Stimulated activated CD8-positive, alpha-beta memory T cell treated with anti-CD3 and anti-CD28 coated beads, Interleukin-4, amount 100 ng/mL, for 1 hour (primary cell): ENCODE data around the gene SLC44A5.
"Not testable (repeated sequence)": the region's sequence is repeated elsewhere in the genome, so short reads cannot be mapped to it uniquely, and the experiment has no call there.

Experiments
- DNase-seq, 2 donors: peaks; one replicate each; pipeline ENCODE4 v3.0.0-alpha.2; 2020; ENCODE audit warnings: low read depth in 2 of 2, low spot score in 1 of 2

Gene SLC44A5

DNA sequence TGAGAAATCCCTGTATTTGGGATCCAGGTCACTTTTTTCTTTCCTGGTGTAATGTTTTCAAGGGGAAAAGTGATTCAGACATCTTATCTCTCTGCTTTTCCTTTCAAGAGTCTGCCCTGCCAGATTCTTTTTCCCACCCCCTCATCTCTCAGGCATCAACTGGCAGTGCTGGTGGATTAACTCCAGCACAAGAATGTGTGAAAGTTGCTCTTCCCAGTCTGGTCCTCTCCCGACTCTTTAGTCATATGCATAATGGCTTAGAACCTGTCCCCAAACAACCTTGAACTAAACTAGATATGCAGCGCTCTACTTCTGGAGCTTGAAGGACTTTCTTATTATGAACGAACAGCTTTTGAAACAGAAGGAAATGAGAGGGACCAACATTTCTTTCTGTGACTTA lies 88.5 kb downstream of the SLC44A5 start:
- no peak for DNase-seq

DNA sequence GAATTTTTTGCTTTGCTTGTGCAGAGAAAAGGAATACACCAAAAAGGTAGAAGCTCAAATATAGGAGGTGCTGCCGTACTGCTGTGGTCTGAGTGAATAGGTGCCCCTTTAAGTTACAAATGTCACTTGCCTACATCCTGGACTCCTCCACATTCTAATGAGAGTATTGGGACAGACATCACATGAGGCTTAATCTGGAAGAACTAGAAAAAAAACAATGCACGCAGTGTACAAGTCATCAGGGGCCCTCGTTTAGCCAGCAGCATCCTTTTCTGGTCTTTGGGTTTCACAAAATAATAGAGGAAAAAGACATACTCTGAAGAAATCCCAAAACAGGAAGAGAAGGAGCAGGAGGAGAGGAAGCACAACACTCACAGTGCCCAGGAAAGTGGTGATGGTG lies 89.3 kb downstream of the SLC44A5 start:
- DNase-seq, result no peak

DNA sequence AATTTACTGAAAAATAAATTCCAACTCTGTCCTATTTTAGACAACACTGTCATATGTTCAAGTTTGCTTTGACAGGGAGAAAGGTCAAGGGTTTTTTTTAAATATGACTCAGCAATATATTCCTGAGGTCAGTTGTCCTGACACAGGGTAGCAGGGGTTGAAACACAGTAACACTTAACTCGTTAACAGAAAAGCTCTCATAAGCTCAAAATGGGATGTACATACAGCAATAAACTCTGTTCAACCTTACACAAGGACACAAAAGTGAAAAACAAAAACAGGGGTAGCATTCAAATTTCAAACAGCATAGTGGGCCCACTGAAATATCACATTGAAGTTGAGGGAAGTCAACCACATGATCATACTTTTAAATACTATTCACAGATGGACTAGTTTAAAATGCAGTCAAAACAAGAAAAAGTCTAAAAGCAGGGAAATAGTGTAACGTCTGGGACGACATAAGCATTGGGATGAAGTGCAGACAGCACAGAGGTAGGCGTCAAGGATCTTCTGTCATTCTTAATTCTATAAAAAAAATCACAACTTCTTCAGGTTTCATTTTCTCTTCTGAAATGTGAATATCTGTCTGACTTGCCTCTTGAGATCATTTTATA lies 89.9 kb downstream of the SLC44A5 start:
- DNase-seq, result no peak

DNA sequence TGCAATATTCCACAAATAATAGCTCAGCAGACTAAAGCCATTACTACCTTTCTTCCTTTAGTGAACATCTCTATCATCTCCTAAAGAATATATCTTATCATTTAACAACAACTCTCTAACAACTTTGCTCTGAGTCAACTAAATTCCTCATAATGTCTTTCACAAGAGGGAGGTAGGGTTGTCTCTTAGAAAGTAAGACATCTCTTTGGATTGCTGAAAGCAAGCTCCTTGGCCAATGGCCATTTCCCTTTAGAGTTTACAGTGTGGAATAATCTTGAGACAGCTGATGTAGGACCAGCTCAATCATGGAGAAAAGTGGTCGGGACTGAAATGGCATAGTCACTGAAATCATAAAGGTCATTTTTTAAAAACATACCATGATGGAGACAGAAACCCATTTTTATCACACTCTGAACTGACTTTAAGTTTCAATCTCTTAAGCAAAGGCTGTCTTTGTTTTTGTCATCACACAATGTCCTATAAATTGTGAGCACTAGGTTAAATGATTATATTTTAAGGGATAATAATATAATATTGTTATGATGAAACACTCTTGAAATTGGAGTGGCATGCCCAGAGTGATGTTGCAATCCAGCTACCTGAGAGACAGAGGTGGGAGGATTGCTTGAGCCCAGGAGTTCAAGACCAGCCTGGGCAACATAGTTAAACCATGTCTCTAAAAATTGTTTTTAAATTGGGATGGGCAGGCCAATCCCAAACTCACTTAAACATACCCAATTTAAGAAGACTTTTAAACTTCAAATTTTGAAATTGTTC lies 91.1 kb downstream of the SLC44A5 start:
- no peak for DNase-seq

- no peak for DNase-seq
Measured at GRCh38 chr1:75518686-75519085, 92.2 kb downstream of the SLC44A5 start.

GRCh38 chr1:75514270-75514669 lies 96.6 kb downstream of the SLC44A5 start:
- no peak for DNase-seq

DNA sequence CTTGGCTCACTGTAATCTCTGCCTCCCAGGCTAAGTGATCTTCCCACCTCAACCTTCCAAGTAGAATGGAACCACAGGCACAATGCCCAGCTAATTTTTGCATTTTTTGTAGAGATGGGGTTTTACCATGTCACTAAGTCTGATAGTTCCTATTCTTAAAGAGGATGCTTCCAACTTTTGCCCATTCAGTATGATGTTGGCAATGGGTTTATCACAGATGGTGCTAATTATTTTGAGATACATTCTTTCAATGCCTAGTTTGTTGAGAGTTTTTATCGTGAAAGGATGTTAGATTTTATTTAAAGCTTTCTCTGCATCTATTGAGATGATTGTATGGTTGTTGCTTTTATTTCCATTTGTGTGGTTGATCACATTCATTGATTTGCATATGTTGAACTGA lies 103.9 kb downstream of the SLC44A5 start:
- DNase-seq, result no peak

GRCh38 chr1:75503221-75503974 lies 107.5 kb downstream of the SLC44A5 start:
- no peak for DNase-seq

GRCh38 chr1:75502776-75503175 lies 108.1 kb downstream of the SLC44A5 start:
- DNase-seq, result no peak

- no peak for DNase-seq
Measured at GRCh38 chr1:75501577-75502295, 109.2 kb downstream of the SLC44A5 start.

GRCh38 chr1:75492011-75492410 lies 118.9 kb downstream of the SLC44A5 start:
- DNase-seq, result no peak

DNA sequence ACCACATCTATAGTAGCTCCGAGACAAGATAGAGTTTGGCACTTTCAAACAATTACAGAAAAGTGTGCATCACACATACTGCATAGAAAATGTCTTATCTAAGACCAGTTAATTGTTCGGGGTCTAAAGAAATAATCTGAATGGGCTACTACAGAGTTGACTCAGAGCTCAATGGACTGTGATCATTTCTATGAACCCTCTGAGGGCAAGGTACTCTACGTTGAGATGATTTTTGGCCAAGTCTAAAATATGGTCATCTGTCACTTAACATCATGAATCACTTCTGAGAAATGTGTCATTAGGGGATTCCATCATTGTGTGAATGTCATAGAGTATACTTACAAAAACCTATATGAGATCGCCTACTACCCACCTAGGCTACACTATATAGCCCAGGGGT lies 123.5 kb downstream of the SLC44A5 start:
- no peak for DNase-seq

- no peak for DNase-seq
Measured at GRCh38 chr1:75484789-75485188, 126.1 kb downstream of the SLC44A5 start.

DNA sequence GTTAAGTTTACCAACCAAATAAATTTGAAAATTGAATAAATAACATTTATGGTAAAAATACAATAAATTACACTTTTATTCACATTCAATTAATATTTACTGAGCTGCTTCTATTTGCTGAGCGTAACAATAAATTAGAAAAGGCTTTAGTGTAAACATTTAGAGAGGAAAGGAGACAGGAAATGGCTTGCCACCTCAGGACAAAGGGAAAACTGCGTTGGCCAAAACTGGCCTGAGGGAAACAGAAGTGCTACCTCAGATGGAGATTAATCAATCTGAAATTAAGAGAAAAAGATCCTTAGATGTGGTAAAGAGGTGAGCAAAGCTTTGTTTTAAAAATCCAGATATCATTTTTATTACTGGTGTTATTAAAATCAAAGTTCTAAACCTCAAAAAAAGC lies 128.0 kb downstream of the SLC44A5 start:
- no peak for DNase-seq

GRCh38 chr1:75476486-75476885 lies 134.4 kb downstream of the SLC44A5 start:
- not testable (repeated sequence) for DNase-seq

GRCh38 chr1:75475696-75476095 lies 135.2 kb downstream of the SLC44A5 start:
- DNase-seq, result no peak

DNA sequence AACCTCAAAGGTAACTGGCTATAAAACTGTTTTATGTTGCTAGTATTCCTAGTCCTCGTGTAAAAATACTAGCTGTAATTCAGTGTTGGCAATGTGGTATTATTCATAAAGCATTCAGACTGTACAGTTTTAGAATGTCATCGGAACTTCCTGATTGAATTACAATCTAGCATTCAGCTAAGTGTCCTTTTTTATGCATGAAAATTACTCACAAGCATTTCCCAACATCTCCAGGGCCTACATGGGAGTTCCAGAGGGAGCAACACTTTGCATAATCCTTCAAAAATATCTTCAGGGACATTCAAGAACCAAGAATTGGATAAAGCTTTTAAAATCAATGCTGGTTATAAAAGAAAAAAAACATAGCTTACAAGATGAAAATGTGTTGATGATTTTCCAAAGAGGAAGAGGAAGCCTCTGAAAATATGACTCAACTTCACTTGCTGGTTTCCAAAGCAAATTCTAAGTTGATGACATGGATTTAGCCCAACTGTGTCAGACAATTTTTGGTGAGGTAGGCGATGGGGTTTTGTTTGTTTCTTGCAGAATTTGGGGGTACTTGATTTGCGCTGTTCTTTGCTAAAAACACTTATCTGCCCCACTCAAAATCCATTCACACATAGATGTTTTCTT lies 137.8 kb downstream of the SLC44A5 start:
- no peak for DNase-seq

GRCh38 chr1:75472089-75472970 lies 138.6 kb downstream of the SLC44A5 start:
- no peak for DNase-seq

GRCh38 chr1:75471252-75471651 lies 139.7 kb downstream of the SLC44A5 start:
- DNase-seq, result no peak

GRCh38 chr1:75470448-75470847 lies 140.5 kb downstream of the SLC44A5 start:
- no peak for DNase-seq
